B cell (primary cell): ENCODE results near the gene KCTD2. TPM values are rescaled to one million over a fixed set of nuclear protein-coding genes. Genes with fewer than 3 reads are reported as not detected.

Experiments used
- ATAC-seq: fragments of 200-7000 bp; cut with Tn5 transposase; one replicate; pipeline ENCODE4 v1.10.0; 2021; ENCODE audit warnings: low read depth, mild to moderate bottlenecking, moderate number of reproducible peaks, moderate library complexity
- CTCF ChIA-PET: fragments of 350-600 bp; sonication (Branson Sonifier 250); formaldehyde crosslinking; loops from one replicate; lab custom pipeline; 2021; ENCODE audit warnings: antibody characterized with exemption, inconsistent platforms; lab: Charles Lee
- POLR2A ChIA-PET: fragments of 350-600 bp; sonication (Branson Sonifier 250); formaldehyde crosslinking; loops from one replicate; lab custom pipeline; 2021; ENCODE audit warnings: antibody characterized with exemption; lab: Charles Lee
- DNase-seq: peaks from one replicate; pipeline ENCODE4 v3.0.0; 2013
- H2AFZ ChIP-seq: 2 replicates; pipeline ENCODE4 v1.6.1; 2012; ENCODE audit warnings: mild to moderate bottlenecking, low read depth, low read length; ENCODE audit not compliant: insufficient read depth, poor library complexity, severe bottlenecking
- H3K27ac ChIP-seq, 2 donors: 1 replicate in 1 of 2; 2 replicates in 1 of 2; pipeline ENCODE4 v1.5.1; 2012 to 2013; ENCODE audit warnings: low read length in 2 of 2, mild to moderate bottlenecking in 2 of 2, moderate library complexity in 1 of 2
- H3K27me3 ChIP-seq, 4 experiments: fragments of 200-600 bp in 1 of 4; sonication (generic) in 1 of 4; replicated peaks in 1 of 4; 1 replicate in 2 of 4; 2 replicates in 2 of 4; pipeline versions ENCODE4 v1.6.1 to v1.7.0; 2013 to 2016; ENCODE audit warnings: low read length in 3 of 4, mild to moderate bottlenecking in 2 of 4, mixed read lengths in 1 of 4, moderate library complexity in 1 of 4; ENCODE audit not compliant: insufficient read depth in 4 of 4, control insufficient read depth in 3 of 4; ENCODE audit errors: control extremely low read depth in 1 of 4
- H3K36me3 ChIP-seq, 2 experiments: replicated peaks in 1 of 2; 1 replicate in 1 of 2; 2 replicates in 1 of 2; pipeline versions ENCODE4 v1.6.1 to v1.7.1; 2013; ENCODE audit warnings: low read length in 1 of 2; ENCODE audit not compliant: insufficient read depth in 2 of 2, control insufficient read depth in 1 of 2; ENCODE audit errors: control extremely low read depth in 1 of 2, extremely low read depth in 1 of 2
- H3K4me1 ChIP-seq, 2 donors: fragments of 200-600 bp in 1 of 2; sonication (generic) in 1 of 2; 1 replicate in 1 of 2; 2 replicates in 1 of 2; pipeline versions ENCODE4 v1.5.1 to v1.6.1; 2013 to 2017; ENCODE audit warnings: low read length in 2 of 2; ENCODE audit not compliant: control insufficient read depth in 2 of 2, insufficient read depth in 2 of 2
- H3K4me2 ChIP-seq: replicated peaks from 2 replicates; pipeline ENCODE3; 2012; ENCODE audit warnings: mild to moderate bottlenecking, low read depth, low read length; ENCODE audit not compliant: poor library complexity, severe bottlenecking
- H3K4me3 ChIP-seq, 5 experiments: fragments of 200-600 bp in 1 of 5; sonication (generic) in 1 of 5; 1 replicate in 3 of 5; 2 replicates in 2 of 5; pipeline versions ENCODE4 v1.5.1 to v1.7.0; 2011 to 2016; ENCODE audit warnings: low read length in 4 of 5, mild to moderate bottlenecking in 4 of 5, low read depth in 2 of 5, control low read depth in 1 of 5, moderate library complexity in 1 of 5; ENCODE audit not compliant: insufficient read depth in 1 of 5; ENCODE audit errors: control extremely low read depth in 1 of 5, extremely low read depth in 1 of 5
- H3K79me2 ChIP-seq: fragments of 200-600 bp; sonication (generic); one replicate; pipeline ENCODE4 v1.6.0; 2016; ENCODE audit warnings: low read length; ENCODE audit not compliant: control insufficient read depth, insufficient read depth
- H3K9ac ChIP-seq: fragments of 200-600 bp; sonication (generic); 2 replicates; pipeline ENCODE4 v1.6.1; 2017; ENCODE audit warnings: mild to moderate bottlenecking, low read length, moderate library complexity
- H3K9me3 ChIP-seq, 3 donors: one replicate each; pipeline versions ENCODE4 v1.6.1 to v1.7.1; 2013; ENCODE audit warnings: low read length in 2 of 3; ENCODE audit not compliant: control insufficient read depth in 2 of 3, insufficient read depth in 1 of 3; ENCODE audit errors: control extremely low read depth in 1 of 3
- H4K20me1 ChIP-seq: 2 replicates; pipeline ENCODE4 v1.6.0; 2012; ENCODE audit warnings: mild to moderate bottlenecking, low read length; ENCODE audit not compliant: insufficient read depth, control insufficient read depth, poor library complexity, severe bottlenecking
- H3K27ac Mint-ChIP-seq: one replicate; pipeline ENCODE4 v1.8.0; 2021; ENCODE audit warnings: mixed read lengths
- H3K27me3 Mint-ChIP-seq: one replicate; pipeline ENCODE4 v1.8.0; 2021; ENCODE audit warnings: mixed read lengths
- H3K4me1 Mint-ChIP-seq: one replicate; pipeline ENCODE4 v1.8.0; 2021; ENCODE audit warnings: mixed read lengths
- H3K4me3 Mint-ChIP-seq: one replicate; pipeline ENCODE4 v1.8.0; 2021; ENCODE audit warnings: mixed read lengths
- H3K9me3 Mint-ChIP-seq: one replicate; pipeline ENCODE4 v1.8.0; 2022; ENCODE audit warnings: mixed read lengths; ENCODE audit not compliant: insufficient read depth
- CTCF ChIP-seq: fragments of 200-600 bp; IDR thresholded peaks from one replicate; pipeline ENCODE4 v1.8.0; 2022; ENCODE audit warnings: antibody characterized with exemption, mild to moderate bottlenecking
- EZH2 ChIP-seq: IDR thresholded peaks from 2 replicates; pipeline ENCODE4 v1.6.1; 2012; ENCODE audit warnings: borderline replicate concordance, low read depth, mild to moderate bottlenecking, moderate library complexity, low read length; ENCODE audit not compliant: insufficient read depth, poor library complexity, severe bottlenecking
- WGBS: methylation state at CpG from one replicate; pipeline ENCODE4 v1.1.5; 2013; ENCODE audit warnings: missing lambda C conversion rate; ENCODE audit not compliant: insufficient coverage; 5-methylcytosine and 5-hydroxymethylcytosine counted together
- intact Hi-C: fragments of 100-400 bp; cut with micrococcal nuclease; formaldehyde crosslinking; loops from one replicate; pipeline ENCODE4 v1.10.0; 2022
- polyA plus RNA-seq: library from polyadenylated mRNA; depleted of rRNA; stranded (reverse); fragments of >200 nt; gene quantifications from 2 replicates; pipeline ENCODE4 v1.2.3, GENCODE V29; 2012
- total RNA-seq, 2 donors: library from RNA; stranded (reverse); fragments of 120-200 nt in 1 of 2; gene quantifications; 1 replicate in 1 of 2; 2 replicates in 1 of 2; pipeline versions ENCODE4 v1.2.3 to v1.2.4, GENCODE V29; 2013 to 2022

Gene KCTD2
- total and polyA plus RNA-seq, 2 donors (not counting 1 experiment from before 2014, with no cell fraction given) = 15.7 to 23.2 TPM

- Mint-ChIP-seq H3K27me3 (no peaks in the 10 kb centered on the region), H3K27ac (no peak overlapping the region), H3K9me3 (no peaks in the 10 kb centered on the region), H3K4me3 (no peak overlapping the region), H3K4me1 (peaks cover 2% of the 10 kb centered on the region)
- Histone ChIP-seq H3K79me2 (no peaks in the 10 kb centered on the region), H3K9me3 (no peaks in the 10 kb centered on the region), H3K4me2 (no peak overlapping the region), H3K4me1 (no peaks in the 10 kb centered on the region), H3K4me3 (no peak overlapping the region), H3K27me3 (no peaks in the 10 kb centered on the region), H2AFZ (no peak overlapping the region), H3K9ac (no peak overlapping the region), H3K27ac (no peak overlapping the region), H4K20me1 (no peaks in the 10 kb centered on the region), H3K36me3 (peaks cover 0 to 2% of the 10 kb centered on the region in 2 experiments)
- ATAC-seq (no peak), DNase-seq (no peak)
- TF ChIP-seq CTCF = no peak
- no peak for TF ChIP-seq EZH2
- intact Hi-C loops = no loop called here
- POLR2A ChIA-PET = no interaction called here
- 31% methylated on average over 6 of the region's 14 CpGs for WGBS
- CTCF ChIA-PET = no interaction called here
These were observed 49.1 kb downstream of the KCTD2 start for GRCh38 chr17:75096082-75096625.

GRCh38 chr17:75097865-75098264 lies 50.8 kb downstream of the KCTD2 start:
- intact Hi-C loops = no loop called here
- no peak overlapping the region for H3K9ac ChIP-seq
- Mint-ChIP-seq H3K27ac (no peak overlapping the region), H3K9me3 (no peaks in the 10 kb centered on the region), H3K4me3 (no peak overlapping the region), H3K27me3 (no peaks in the 10 kb centered on the region), H3K4me1 (peaks cover 9% of the 10 kb centered on the region)
- ChIA-PET CTCF (interaction anchor here (0.8 to 1.1 kb wide), 2 partner anchors 16 to 136 kb away, joined by 3 read pairs; no protein-coding TSS in a partner anchor), POLR2A (no interaction called here)
- peaks cover 0 to 2% of the 10 kb centered on the region in 2 experiments for H3K36me3 ChIP-seq
- peaks cover 10 to 14% of the 10 kb centered on the region in 2 donors for H3K4me1 ChIP-seq
- H3K79me2 ChIP-seq = no peaks in the 10 kb centered on the region
- 97% methylated on average over 7 of the region's 7 CpGs for WGBS
- H3K4me3 ChIP-seq = no peak overlapping the region
- H3K4me2 ChIP-seq = no peak overlapping the region
- H3K27me3 ChIP-seq = no peaks in the 10 kb centered on the region
- no peak for TF ChIP-seq CTCF
- DNase-seq (no peak), ATAC-seq (no peak)
- no peak overlapping the region for H3K27ac ChIP-seq
- H3K9me3 ChIP-seq = no peaks in the 10 kb centered on the region
- no peak overlapping the region for H2AFZ ChIP-seq
- H4K20me1 ChIP-seq = no peaks in the 10 kb centered on the region
